Astrocyte (in vitro differentiated cells and primary cell): Measurements from ENCODE around the gene PRKCE.

ENCODE experiments used
- EZH2 ChIP-seq: IDR thresholded peaks from 2 replicates; pipeline ENCODE4 v1.6.1; 2012; ENCODE audit warnings: mild to moderate bottlenecking, low read length, inconsistent platforms; ENCODE audit not compliant: insufficient read depth
- TF ChIP-seq, protein P1 (sequence below): IDR thresholded peaks from 2 replicates; pipeline ENCODE4 v1.5.1; 2011; ENCODE audit warnings: low read depth, mild to moderate bottlenecking, inconsistent platforms, low read length, moderate library complexity; ENCODE audit not compliant: insufficient read depth

DNA sequence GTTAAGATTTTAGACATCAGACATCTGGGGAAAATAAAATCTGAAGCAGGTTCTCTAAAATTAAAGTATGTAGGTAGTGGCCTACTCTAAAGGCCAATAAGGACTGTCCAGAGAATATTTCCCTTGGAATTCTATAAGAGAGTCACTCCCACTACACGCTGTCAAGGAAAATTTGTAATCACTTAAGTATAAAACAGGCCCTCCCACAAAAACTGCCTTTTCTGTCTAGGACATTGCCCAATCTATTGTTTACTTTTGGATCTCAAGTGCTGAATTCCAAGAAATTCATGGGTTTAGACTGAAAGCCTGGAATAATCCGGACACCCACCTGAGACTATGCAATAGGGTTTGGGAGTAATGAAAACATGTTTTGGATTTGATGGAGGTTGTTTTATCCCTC is 38.7 kb upstream of the PRKCE start:
- TF ChIP-seq, protein P1, sequence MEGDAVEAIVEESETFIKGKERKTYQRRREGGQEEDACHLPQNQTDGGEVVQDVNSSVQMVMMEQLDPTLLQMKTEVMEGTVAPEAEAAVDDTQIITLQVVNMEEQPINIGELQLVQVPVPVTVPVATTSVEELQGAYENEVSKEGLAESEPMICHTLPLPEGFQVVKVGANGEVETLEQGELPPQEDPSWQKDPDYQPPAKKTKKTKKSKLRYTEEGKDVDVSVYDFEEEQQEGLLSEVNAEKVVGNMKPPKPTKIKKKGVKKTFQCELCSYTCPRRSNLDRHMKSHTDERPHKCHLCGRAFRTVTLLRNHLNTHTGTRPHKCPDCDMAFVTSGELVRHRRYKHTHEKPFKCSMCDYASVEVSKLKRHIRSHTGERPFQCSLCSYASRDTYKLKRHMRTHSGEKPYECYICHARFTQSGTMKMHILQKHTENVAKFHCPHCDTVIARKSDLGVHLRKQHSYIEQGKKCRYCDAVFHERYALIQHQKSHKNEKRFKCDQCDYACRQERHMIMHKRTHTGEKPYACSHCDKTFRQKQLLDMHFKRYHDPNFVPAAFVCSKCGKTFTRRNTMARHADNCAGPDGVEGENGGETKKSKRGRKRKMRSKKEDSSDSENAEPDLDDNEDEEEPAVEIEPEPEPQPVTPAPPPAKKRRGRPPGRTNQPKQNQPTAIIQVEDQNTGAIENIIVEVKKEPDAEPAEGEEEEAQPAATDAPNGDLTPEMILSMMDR = no peak
- TF ChIP-seq EZH2 = no peak
